ENCODE measurements around the gene ATAD3B. TPM values are rescaled to one million over a fixed set of nuclear protein-coding genes. Genes with fewer than 3 reads are reported as not detected.

The ATAD3B gene
- total RNA-seq, 1 experiment from 2014 or later = 46.9 TPM

DNA sequence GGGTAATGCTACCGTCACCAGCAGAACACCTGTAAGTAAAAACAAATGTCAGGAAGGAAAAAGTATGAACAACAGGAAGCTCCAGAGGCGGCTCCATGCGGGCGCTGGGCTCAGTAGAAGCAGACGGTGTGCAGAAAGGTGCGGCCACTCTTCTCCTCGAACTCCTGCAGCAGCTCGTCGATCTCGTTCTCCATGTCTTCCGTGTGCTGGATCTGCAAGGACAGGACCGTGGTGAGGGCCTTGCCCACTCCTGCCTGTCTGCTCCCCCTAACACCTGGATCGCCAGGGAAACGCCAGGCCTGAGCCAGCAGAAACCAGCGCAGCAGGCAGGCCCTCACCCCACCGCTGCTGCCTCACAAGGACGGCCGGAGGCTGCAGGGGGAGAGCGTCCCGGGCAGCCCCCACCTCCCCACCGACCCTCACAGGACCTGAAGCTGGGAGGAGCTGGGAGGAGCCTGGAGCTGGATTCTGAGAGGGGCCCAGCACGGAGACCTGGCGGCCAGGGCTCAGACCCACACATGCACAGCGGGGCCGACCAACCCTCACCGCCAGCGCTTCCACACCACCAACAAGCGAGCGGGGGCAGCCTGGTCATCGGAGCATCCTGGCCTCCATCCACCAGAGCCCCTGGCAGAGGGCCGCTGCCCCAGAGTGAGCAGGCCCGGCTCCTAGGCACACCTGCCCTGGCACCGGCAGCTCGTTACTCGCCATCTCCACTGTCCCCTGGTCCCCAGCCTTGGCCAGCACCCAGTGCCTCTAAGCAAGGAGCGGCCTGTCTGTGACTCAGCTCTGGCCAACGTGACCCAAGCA lies 70.6 kb downstream of the ATAD3B start:
- Mint-ChIP-seq H3K4me1 (ENCODE audit: insufficient read depth, unreplicated experiment) (no peaks in the 10 kb centered on the region), H3K27me3 (ENCODE audit: insufficient read depth, unreplicated experiment) (no peaks in the 10 kb centered on the region), H3K4me3 (ENCODE audit: unreplicated experiment) (no peak overlapping the region), H3K36me3 (ENCODE audit: insufficient read depth, unreplicated experiment) (peaks cover 46% of the 10 kb centered on the region), H3K9me3 (ENCODE audit: unreplicated experiment) (no peaks in the 10 kb centered on the region), H3K27ac (ENCODE audit: low read depth, unreplicated experiment) (no peak overlapping the region)
- POLR2A ChIA-PET = interaction anchor here (0.7 to 1.2 kb wide), 2 partner anchors 10 to 296 kb away, joined by 3 read pairs; no protein-coding TSS in a partner anchor
- BruUV-seq (replicated peaks) = no TSS peak
- CTCF ChIA-PET = no interaction called here
- no peak for DNase-seq (ENCODE audit: unreplicated experiment)
- intact Hi-C loops (cut with micrococcal nuclease) = no loop called here
- TF ChIP-seq, protein P1, sequence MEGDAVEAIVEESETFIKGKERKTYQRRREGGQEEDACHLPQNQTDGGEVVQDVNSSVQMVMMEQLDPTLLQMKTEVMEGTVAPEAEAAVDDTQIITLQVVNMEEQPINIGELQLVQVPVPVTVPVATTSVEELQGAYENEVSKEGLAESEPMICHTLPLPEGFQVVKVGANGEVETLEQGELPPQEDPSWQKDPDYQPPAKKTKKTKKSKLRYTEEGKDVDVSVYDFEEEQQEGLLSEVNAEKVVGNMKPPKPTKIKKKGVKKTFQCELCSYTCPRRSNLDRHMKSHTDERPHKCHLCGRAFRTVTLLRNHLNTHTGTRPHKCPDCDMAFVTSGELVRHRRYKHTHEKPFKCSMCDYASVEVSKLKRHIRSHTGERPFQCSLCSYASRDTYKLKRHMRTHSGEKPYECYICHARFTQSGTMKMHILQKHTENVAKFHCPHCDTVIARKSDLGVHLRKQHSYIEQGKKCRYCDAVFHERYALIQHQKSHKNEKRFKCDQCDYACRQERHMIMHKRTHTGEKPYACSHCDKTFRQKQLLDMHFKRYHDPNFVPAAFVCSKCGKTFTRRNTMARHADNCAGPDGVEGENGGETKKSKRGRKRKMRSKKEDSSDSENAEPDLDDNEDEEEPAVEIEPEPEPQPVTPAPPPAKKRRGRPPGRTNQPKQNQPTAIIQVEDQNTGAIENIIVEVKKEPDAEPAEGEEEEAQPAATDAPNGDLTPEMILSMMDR (IDR thresholded peaks at IDR 0.05; ENCODE audit: unreplicated experiment) = no peak

- no TSS peak for BruUV-seq (replicated peaks)
- no peak for DNase-seq (ENCODE audit: unreplicated experiment)
- Mint-ChIP-seq H3K4me3 (ENCODE audit: unreplicated experiment) (no peak overlapping the region), H3K27me3 (ENCODE audit: insufficient read depth, unreplicated experiment) (no peaks in the 10 kb centered on the region), H3K27ac (ENCODE audit: low read depth, unreplicated experiment) (no peak overlapping the region), H3K4me1 (ENCODE audit: insufficient read depth, unreplicated experiment) (no peaks in the 10 kb centered on the region), H3K9me3 (ENCODE audit: unreplicated experiment) (no peaks in the 10 kb centered on the region), H3K36me3 (ENCODE audit: insufficient read depth, unreplicated experiment) (peaks cover 50% of the 10 kb centered on the region)
- POLR2A ChIA-PET = interaction anchor here (0.7 kb wide), 1 partner anchor 295 kb away, joined by 3 read pairs; no protein-coding TSS in a partner anchor
- TF ChIP-seq, protein P1 (IDR thresholded peaks at IDR 0.05; ENCODE audit: unreplicated experiment) = no peak
- CTCF ChIA-PET = no interaction called here
- intact Hi-C loops (cut with micrococcal nuclease) = no loop called here
Measured at GRCh38 chr1:1542766-1543705, 71.5 kb downstream of the ATAD3B start.

- Mint-ChIP-seq H3K27me3 (ENCODE audit: insufficient read depth, unreplicated experiment) (no peaks in the 10 kb centered on the region), H3K27ac (ENCODE audit: low read depth, unreplicated experiment) (no peak overlapping the region), H3K36me3 (ENCODE audit: insufficient read depth, unreplicated experiment) (peaks cover 47% of the 10 kb centered on the region), H3K4me1 (ENCODE audit: insufficient read depth, unreplicated experiment) (no peaks in the 10 kb centered on the region), H3K4me3 (ENCODE audit: unreplicated experiment) (no peak overlapping the region), H3K9me3 (ENCODE audit: unreplicated experiment) (no peaks in the 10 kb centered on the region)
- BruUV-seq (replicated peaks) = no TSS peak
- POLR2A ChIA-PET = no interaction called here
- DNase-seq (ENCODE audit: unreplicated experiment) = no peak
- intact Hi-C loops (cut with micrococcal nuclease) = no loop called here
- CTCF ChIA-PET = no interaction called here
- TF ChIP-seq, protein P1 (IDR thresholded peaks at IDR 0.05; ENCODE audit: unreplicated experiment) = no peak
Measured at GRCh38 chr1:1543706-1544099, 72.1 kb downstream of the ATAD3B start.

- POLR2A ChIA-PET = no interaction called here
- CTCF ChIA-PET = interaction anchor here (0.6 kb wide), 1 partner anchor 15 kb away, joined by 3 read pairs; no protein-coding TSS in a partner anchor
- TF ChIP-seq, protein P1 (IDR thresholded peaks at IDR 0.05; ENCODE audit: unreplicated experiment) = no peak
- Mint-ChIP-seq H3K4me1 (ENCODE audit: insufficient read depth, unreplicated experiment) (no peaks in the 10 kb centered on the region), H3K4me3 (ENCODE audit: unreplicated experiment) (no peak overlapping the region), H3K27me3 (ENCODE audit: insufficient read depth, unreplicated experiment) (no peaks in the 10 kb centered on the region), H3K27ac (ENCODE audit: low read depth, unreplicated experiment) (no peak overlapping the region), H3K36me3 (ENCODE audit: insufficient read depth, unreplicated experiment) (peaks cover 43% of the 10 kb centered on the region), H3K9me3 (ENCODE audit: unreplicated experiment) (no peaks in the 10 kb centered on the region)
- BruUV-seq (replicated peaks) = no TSS peak
- intact Hi-C loops (cut with micrococcal nuclease) = no loop called here
- DNase-seq (ENCODE audit: unreplicated experiment) = no peak
Measured at GRCh38 chr1:1544544-1544943, 73.0 kb downstream of the ATAD3B start.

Measured in MCF 10A (cell line).